Keratinocyte (primary cell): ENCODE results near the gene INPP4B. TPM values are rescaled to one million over a fixed set of nuclear protein-coding genes. Genes with fewer than 3 reads are reported as not detected.

ENCODE experiments used
- DNase-seq: peaks from one replicate; pipeline ENCODE4 v3.0.0-alpha.2; 2011; ENCODE audit warnings: low read depth, missing footprints, low spot score
- FAIRE-seq: peaks from 2 replicates; lab custom pipeline; 2011; peaks lifted over from hg19 to GRCh38; lab: Jason Lieb, UNC
- H2AFZ ChIP-seq: 2 replicates; pipeline ENCODE4 v1.6.0; 2012; ENCODE audit warnings: low read length, control low read depth, inconsistent platforms; ENCODE audit not compliant: control insufficient read depth
- H3K27ac ChIP-seq: 2 replicates; pipeline ENCODE4 v1.5.1; 2011; ENCODE audit warnings: low read length; ENCODE audit not compliant: control insufficient read depth, insufficient read depth
- H3K27me3 ChIP-seq: 3 replicates; pipeline ENCODE4 v1.6.0; 2011; ENCODE audit warnings: low read length; ENCODE audit not compliant: control insufficient read depth, insufficient read depth; ENCODE audit errors: extremely low read depth
- H3K36me3 ChIP-seq, 2 experiments: 2 replicates in 1 of 2; 3 replicates in 1 of 2; pipeline ENCODE4 v1.5.1; 2011; ENCODE audit warnings: low read length in 2 of 2, mild to moderate bottlenecking in 1 of 2; ENCODE audit not compliant: control insufficient read depth in 2 of 2, insufficient read depth in 2 of 2; ENCODE audit errors: extremely low read depth in 1 of 2
- H3K4me1 ChIP-seq: 3 replicates; pipeline ENCODE4 v1.5.1; 2011; ENCODE audit warnings: low read length; ENCODE audit not compliant: control insufficient read depth, insufficient read depth; ENCODE audit errors: extremely low read depth
- H3K4me2 ChIP-seq: 3 replicates; pipeline ENCODE4 v1.6.0; 2011; ENCODE audit warnings: low read depth, low read length; ENCODE audit not compliant: control insufficient read depth, insufficient read depth; ENCODE audit errors: extremely low read depth
- H3K4me3 ChIP-seq, 3 experiments: fragments of 200-600 bp in 1 of 3; sonication (generic) in 1 of 3; 2 replicates in 2 of 3; 3 replicates in 1 of 3; pipeline ENCODE4 v1.5.1; 2011 to 2016; ENCODE audit warnings: low read length in 3 of 3, mild to moderate bottlenecking in 3 of 3, control low read depth in 2 of 3, inconsistent platforms in 1 of 3, low read depth in 1 of 3, mixed read lengths in 1 of 3, mixed run types in 1 of 3, moderate library complexity in 1 of 3; ENCODE audit not compliant: control insufficient read depth in 2 of 3, insufficient read depth in 2 of 3; ENCODE audit errors: extremely low read depth in 1 of 3
- H3K79me2 ChIP-seq: 2 replicates; pipeline ENCODE4 v1.6.0; 2012; ENCODE audit warnings: low read length; ENCODE audit not compliant: control insufficient read depth, insufficient read depth
- H3K9ac ChIP-seq: 3 replicates; pipeline ENCODE4 v1.6.0; 2011; ENCODE audit warnings: low read length; ENCODE audit not compliant: control insufficient read depth, insufficient read depth; ENCODE audit errors: extremely low read depth
- H3K9me1 ChIP-seq: 3 replicates; pipeline ENCODE4 v1.6.0; 2011; ENCODE audit warnings: low read length; ENCODE audit not compliant: control insufficient read depth, insufficient read depth; ENCODE audit errors: extremely low read depth
- H3K9me3 ChIP-seq: 2 replicates; pipeline ENCODE4 v1.5.1; 2012; ENCODE audit warnings: low read depth, low read length; ENCODE audit not compliant: control insufficient read depth
- H4K20me1 ChIP-seq: 3 replicates; pipeline ENCODE4 v1.6.0; 2011; ENCODE audit warnings: low read length; ENCODE audit not compliant: control insufficient read depth, insufficient read depth; ENCODE audit errors: extremely low read depth
- EZH2 ChIP-seq: IDR thresholded peaks from one replicate; pipeline ENCODE4 v1.6.1; 2012; ENCODE audit warnings: inconsistent platforms, mild to moderate bottlenecking, low read length, moderate library complexity
- dilution Hi-C: fragments of 300-500 bp; cut with MboI; formaldehyde crosslinking; loops from one replicate; pipeline ENCODE4 v1.7.0; 2020; ENCODE audit warnings: low sequenced_read_pairs; ENCODE audit not compliant: extremely low pct_ligation_motif_present
- polyA plus RNA-seq, 5 experiments: library from polyadenylated mRNA; depleted of rRNA in 3 of 5; stranded (reverse) in 3 of 5; stranded (forward) in 1 of 5; unstranded in 1 of 5; fragments of >200 nt; gene quantifications; 1 replicate in 1 of 5; 2 replicates in 3 of 5; 3 replicates in 1 of 5; pipeline versions ENCODE4 v1.2.1 to v1.2.3, GENCODE V29; 2011 to 2012; ENCODE audit warnings: missing spikeins in 2 of 5, low read depth in 1 of 5, low replicate concordance in 1 of 5
- TF ChIP-seq, protein P1 (sequence below), 3 experiments: IDR thresholded peaks in 1 of 3; conservative IDR thresholded peaks in 1 of 3; optimal IDR thresholded peaks in 1 of 3; 2 replicates in 2 of 3; 3 replicates in 1 of 3; pipeline versions ENCODE3 to v1.5.1; 2011; ENCODE audit warnings: low read length in 3 of 3, mild to moderate bottlenecking in 3 of 3, moderate library complexity in 2 of 3, control low read depth in 1 of 3, inconsistent platforms in 1 of 3; ENCODE audit not compliant: insufficient read depth in 2 of 3; ENCODE audit errors: extremely low read depth in 1 of 3

INPP4B gene
- polyA plus RNA-seq, 1 donor (not counting 4 experiments of a cell fraction or from before 2014, with no cell fraction given), result 50.2 TPM

DNA sequence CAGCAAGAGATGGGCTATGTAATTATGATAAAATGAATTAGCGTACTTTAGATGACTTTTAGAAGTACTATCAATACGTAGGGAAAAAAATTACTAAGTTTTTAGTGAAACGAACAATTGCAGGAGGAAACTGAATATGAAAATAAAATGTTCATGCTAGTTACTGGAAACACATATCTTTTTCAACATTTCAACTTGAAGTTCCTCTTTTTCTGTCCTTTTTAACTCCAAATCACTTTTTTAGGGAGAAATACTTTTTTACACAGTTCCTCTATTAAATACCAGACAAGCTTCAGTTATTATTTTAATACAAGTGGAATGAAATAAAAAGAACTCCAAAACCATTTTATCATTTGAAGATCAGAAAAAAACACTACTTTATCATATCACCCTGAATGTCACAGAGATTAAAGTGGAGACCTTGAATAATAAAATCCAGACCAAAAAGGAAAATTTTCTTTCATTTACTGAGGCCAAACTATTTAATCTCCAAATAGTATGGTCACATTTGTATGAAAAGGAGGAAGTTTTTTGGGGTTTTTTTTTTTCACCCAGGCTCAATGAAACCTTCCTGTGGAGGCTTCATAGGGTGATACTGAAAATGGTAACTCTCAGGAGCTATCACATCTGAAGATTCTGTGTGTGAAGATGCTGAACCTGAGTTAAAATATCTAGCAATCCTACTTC is 306.2 kb downstream of the INPP4B start:
- Histone ChIP-seq H3K27ac (no peak overlapping the region), H2AFZ (no peak overlapping the region), H3K9me3 (no peaks in the 10 kb centered on the region), H3K27me3 (no peaks in the 10 kb centered on the region), H3K9ac (no peak overlapping the region), H3K4me2 (no peak overlapping the region), H3K36me3 (no peaks in the 10 kb centered on the region), H3K4me3 (no peak overlapping the region), H3K79me2 (no peaks in the 10 kb centered on the region), H3K9me1 (no peaks in the 10 kb centered on the region), H4K20me1 (no peaks in the 10 kb centered on the region), H3K4me1 (peaks cover 1% of the 10 kb centered on the region)
- DNase-seq, result no peak
- dilution Hi-C loops, result no loop called here
- no peak for FAIRE-seq
- TF ChIP-seq EZH2, result no peak
- TF ChIP-seq, protein P1, sequence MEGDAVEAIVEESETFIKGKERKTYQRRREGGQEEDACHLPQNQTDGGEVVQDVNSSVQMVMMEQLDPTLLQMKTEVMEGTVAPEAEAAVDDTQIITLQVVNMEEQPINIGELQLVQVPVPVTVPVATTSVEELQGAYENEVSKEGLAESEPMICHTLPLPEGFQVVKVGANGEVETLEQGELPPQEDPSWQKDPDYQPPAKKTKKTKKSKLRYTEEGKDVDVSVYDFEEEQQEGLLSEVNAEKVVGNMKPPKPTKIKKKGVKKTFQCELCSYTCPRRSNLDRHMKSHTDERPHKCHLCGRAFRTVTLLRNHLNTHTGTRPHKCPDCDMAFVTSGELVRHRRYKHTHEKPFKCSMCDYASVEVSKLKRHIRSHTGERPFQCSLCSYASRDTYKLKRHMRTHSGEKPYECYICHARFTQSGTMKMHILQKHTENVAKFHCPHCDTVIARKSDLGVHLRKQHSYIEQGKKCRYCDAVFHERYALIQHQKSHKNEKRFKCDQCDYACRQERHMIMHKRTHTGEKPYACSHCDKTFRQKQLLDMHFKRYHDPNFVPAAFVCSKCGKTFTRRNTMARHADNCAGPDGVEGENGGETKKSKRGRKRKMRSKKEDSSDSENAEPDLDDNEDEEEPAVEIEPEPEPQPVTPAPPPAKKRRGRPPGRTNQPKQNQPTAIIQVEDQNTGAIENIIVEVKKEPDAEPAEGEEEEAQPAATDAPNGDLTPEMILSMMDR (optimal IDR thresholded peaks at IDR 0.05 in 1 of 3, IDR thresholded peaks at IDR 0.05 in 1 of 3, conservative IDR thresholded peaks at IDR 0.05 in 1 of 3; ENCODE audit: extremely low read depth in 1 of 3, insufficient read depth in 2 of 3, low read length in 3 of 3), result no peak

DNA sequence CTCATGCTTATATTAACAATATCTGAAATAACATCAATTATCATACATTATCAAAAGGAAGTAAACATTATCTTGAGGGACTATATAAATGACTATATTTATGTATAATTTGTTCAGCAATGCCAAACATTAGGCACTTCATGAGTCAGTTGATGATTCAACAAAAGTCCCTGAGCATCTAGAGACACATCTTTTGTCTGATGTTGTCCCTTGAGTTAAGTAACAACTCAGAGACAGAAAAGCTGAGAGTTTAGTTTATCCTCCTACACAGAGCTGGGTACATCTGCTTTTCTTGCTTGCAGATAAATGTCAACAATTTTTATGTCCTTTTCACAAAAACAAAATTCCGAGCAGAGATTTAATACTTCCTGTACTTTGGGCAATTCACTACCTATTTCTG is 311.1 kb downstream of the INPP4B start:
- Histone ChIP-seq H3K9me1 (no peaks in the 10 kb centered on the region), H4K20me1 (no peaks in the 10 kb centered on the region), H3K27ac (no peak overlapping the region), H3K4me3 (no peak overlapping the region), H3K27me3 (no peaks in the 10 kb centered on the region), H3K36me3 (no peaks in the 10 kb centered on the region), H3K4me1 (peaks cover 3% of the 10 kb centered on the region), H2AFZ (no peak overlapping the region), H3K9ac (no peak overlapping the region), H3K9me3 (no peaks in the 10 kb centered on the region), H3K79me2 (no peaks in the 10 kb centered on the region), H3K4me2 (no peak overlapping the region)
- FAIRE-seq (peak; percentile 74), DNase-seq (no peak)
- dilution Hi-C loops, result no loop called here
- TF ChIP-seq EZH2, result no peak

DNA sequence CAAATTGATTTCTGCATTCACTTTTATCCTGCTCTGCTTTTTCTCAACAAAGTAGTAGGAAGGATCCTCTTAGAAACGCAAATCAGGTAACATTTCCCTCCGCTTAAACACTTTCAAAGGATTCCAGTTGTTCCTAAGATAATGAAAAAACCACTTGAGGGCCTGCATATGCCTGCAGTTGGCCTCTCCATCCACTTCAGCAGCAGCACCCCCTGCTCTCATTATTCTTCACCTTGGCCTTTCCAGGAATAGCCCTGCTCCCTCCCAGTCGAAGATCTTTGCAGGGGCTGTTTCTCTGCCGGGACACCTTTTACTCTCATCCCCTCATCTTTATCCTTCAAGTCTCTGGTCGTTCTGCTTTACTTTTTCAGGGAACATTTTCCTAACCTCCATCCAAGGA is 314.0 kb downstream of the INPP4B start:
- dilution Hi-C loops, result no loop called here
- H3K4me1 ChIP-seq, result peaks cover 3% of the 10 kb centered on the region
- H4K20me1 ChIP-seq, result no peaks in the 10 kb centered on the region
- H3K27ac ChIP-seq, result no peak overlapping the region
- no peaks in the 10 kb centered on the region for H3K9me3 ChIP-seq
- no peak overlapping the region for H3K4me2 ChIP-seq
- H3K27me3 ChIP-seq, result no peaks in the 10 kb centered on the region
- no peaks in the 10 kb centered on the region for H3K36me3 ChIP-seq
- no peaks in the 10 kb centered on the region for H3K79me2 ChIP-seq
- FAIRE-seq (no peak), DNase-seq (no peak)
- no peak overlapping the region for H3K4me3 ChIP-seq
- H3K9ac ChIP-seq, result no peak overlapping the region
- no peaks in the 10 kb centered on the region for H3K9me1 ChIP-seq
- H2AFZ ChIP-seq, result no peak overlapping the region
- TF ChIP-seq EZH2, result no peak
